DND-41 (cell line): ENCODE measurements around the gene KIF20A.

ENCODE experiments used
- EZH2 ChIP-seq: IDR thresholded peaks from 3 replicates; pipeline ENCODE4 v1.6.1; 2012; ENCODE audit warnings: borderline replicate concordance, low read depth, mild to moderate bottlenecking, moderate library complexity, low read length, inconsistent platforms; ENCODE audit not compliant: severe bottlenecking
- TF ChIP-seq, protein P1 (sequence below): IDR thresholded peaks from 2 replicates; pipeline ENCODE4 v1.5.1; 2012; ENCODE audit warnings: borderline replicate concordance, low read length, moderate library complexity, mild to moderate bottlenecking; ENCODE audit not compliant: poor library complexity, severe bottlenecking; ENCODE audit errors: extremely low read depth

DNA sequence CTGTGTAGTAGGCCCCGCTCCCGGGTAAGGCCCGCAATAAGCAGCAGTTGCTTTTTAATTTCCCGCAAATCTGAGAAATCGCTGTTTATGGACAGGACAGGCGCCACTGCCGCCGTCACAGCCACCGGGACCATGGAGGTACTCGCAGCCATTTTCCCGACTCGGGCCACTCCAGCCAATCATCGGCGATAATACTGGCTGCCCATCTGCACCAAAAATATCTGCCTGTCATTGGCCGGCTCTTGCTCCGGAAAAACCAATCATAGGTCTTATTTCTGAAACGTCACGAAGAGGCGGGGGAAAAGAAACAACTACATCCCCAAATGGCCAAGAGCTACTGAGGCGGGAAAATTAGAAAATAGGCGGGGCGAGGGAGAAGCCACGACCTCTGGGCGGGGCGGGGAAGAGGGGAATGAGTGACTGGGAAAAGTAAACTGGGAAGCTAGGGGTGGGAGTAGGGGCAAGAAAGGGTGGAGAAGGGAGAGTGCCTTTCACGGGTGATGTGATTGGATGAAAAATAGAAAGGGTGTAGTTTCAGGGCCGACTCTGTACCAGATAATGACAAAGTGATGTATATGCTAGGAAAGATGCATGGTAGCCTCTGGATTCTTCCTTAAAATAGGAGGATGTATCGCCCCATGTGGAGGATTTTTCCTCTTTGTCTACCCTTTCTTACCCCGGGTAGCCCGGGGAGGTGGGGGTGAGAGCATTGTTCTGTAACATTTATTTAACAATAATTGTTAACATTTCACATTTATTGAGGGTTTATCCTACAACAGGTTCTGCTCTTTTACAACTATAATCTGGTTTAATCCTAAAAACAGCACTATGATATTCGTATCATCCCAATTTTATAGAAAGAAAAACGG, 34.5 kb downstream of the KIF20A start, which contains the start of gene CDC23:
- TF ChIP-seq, protein P1, sequence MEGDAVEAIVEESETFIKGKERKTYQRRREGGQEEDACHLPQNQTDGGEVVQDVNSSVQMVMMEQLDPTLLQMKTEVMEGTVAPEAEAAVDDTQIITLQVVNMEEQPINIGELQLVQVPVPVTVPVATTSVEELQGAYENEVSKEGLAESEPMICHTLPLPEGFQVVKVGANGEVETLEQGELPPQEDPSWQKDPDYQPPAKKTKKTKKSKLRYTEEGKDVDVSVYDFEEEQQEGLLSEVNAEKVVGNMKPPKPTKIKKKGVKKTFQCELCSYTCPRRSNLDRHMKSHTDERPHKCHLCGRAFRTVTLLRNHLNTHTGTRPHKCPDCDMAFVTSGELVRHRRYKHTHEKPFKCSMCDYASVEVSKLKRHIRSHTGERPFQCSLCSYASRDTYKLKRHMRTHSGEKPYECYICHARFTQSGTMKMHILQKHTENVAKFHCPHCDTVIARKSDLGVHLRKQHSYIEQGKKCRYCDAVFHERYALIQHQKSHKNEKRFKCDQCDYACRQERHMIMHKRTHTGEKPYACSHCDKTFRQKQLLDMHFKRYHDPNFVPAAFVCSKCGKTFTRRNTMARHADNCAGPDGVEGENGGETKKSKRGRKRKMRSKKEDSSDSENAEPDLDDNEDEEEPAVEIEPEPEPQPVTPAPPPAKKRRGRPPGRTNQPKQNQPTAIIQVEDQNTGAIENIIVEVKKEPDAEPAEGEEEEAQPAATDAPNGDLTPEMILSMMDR, result no peak
- TF ChIP-seq EZH2, result no peak
